Ureter (tissue), 1 donor: ENCODE results near the gene S100A12. TPM values are rescaled to one million over a fixed set of nuclear protein-coding genes. Genes with fewer than 3 reads are reported as not detected.

Experiments
- DNase-seq: peaks from one replicate; pipeline ENCODE4 v3.0.0-alpha.2; 2020; ENCODE audit warnings: low spot score
- total RNA-seq: library from RNA; stranded (reverse); gene quantifications from one replicate; pipeline ENCODE4 v1.2.4, GENCODE V29; 2023
- donor health status: DM: yes; HTN: yes; CAD: no.

The S100A12 gene
- total RNA-seq, 1 donor from 2014 or later: not detected

GRCh38 chr1:153368495-153368894 is 6.9 kb downstream of the S100A12 start:
- no peak for DNase-seq

GRCh38 chr1:153367090-153367489 is 8.3 kb downstream of the S100A12 start:
- no peak for DNase-seq

GRCh38 chr1:153366261-153366660 is 9.2 kb downstream of the S100A12 start:
- DNase-seq: no peak

GRCh38 chr1:153365696-153366095 is 9.7 kb downstream of the S100A12 start:
- no peak for DNase-seq

- no peak for DNase-seq
These were observed 10.4 kb downstream of the S100A12 start for GRCh38 chr1:153364766-153365666.

GRCh38 chr1:153364156-153364555 is 11.3 kb downstream of the S100A12 start:
- no peak for DNase-seq

GRCh38 chr1:153363641-153364040 is 11.8 kb downstream of the S100A12 start:
- no peak for DNase-seq

GRCh38 chr1:153362187-153362775 is 13.1 kb downstream of the S100A12 start:
- no peak for DNase-seq

GRCh38 chr1:153361480-153362109 is 13.8 kb downstream of the S100A12 start:
- no peak for DNase-seq

- DNase-seq: no peak
These were observed 14.6 kb downstream of the S100A12 start for GRCh38 chr1:153360592-153361479.

GRCh38 chr1:153360190-153360589 is 15.2 kb downstream of the S100A12 start:
- no peak for DNase-seq

- peak; percentile 27 for DNase-seq
These were observed 16.2 kb downstream of the S100A12 start for GRCh38 chr1:153359241-153359640.

GRCh38 chr1:153358691-153358975 is 16.8 kb downstream of the S100A12 start:
- peak; percentile 28 for DNase-seq

- DNase-seq: peak; percentile 36
These were observed 17.3 kb downstream of the S100A12 start, which contains the start of gene S100A9 for GRCh38 chr1:153357853-153358690. Gene S100A9 (plus strand): TSS chr1:153357854. CDS start chr1:153358284, 430 bp downstream.

GRCh38 chr1:153357076-153357852 is 18.2 kb downstream of the S100A12 start:
- DNase-seq: peak; percentile 86

GRCh38 chr1:153356392-153357075 is 18.9 kb downstream of the S100A12 start:
- peak; percentile 29 for DNase-seq

- no peak for DNase-seq
These were observed 19.9 kb downstream of the S100A12 start for GRCh38 chr1:153355445-153356071.

GRCh38 chr1:153354515-153355193 is 20.8 kb downstream of the S100A12 start:
- DNase-seq: no peak
